NOMO-1 (cell line): ENCODE measurements around the gene CD36.
"Not testable (repeated sequence)": the region's sequence is repeated elsewhere in the genome, so short reads cannot be mapped to it uniquely, and the experiment has no call there.

Experiments used
- DNase-seq, 2 experiments: peaks; one replicate each; lab custom pipeline; 2025; ENCODE audit not compliant: unreplicated experiment in 2 of 2; lab: John Stamatoyannopoulos, UW

CD36 gene

DNA sequence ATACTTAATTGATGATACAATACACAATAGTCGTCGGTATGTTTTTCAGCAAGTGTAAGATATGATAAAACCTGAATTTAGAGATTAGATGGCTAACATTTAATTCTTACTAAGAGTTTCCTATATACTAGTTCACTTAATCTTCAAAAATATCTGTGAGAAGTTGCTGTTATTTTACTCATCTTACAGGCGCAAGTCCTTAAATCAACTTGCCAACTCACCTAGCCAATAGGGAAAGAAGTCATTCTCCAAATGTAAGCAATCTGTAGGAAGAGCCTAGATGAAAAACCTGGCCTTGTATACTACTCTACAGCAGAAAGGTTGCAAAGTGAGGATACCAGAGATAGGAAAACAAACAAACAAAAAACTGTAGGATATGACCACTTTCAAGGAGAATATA, 10.6 kb downstream of the CD36 start:
- DNase-seq: no peak

GRCh38 chr7:80650030-80650429, 11.6 kb downstream of the CD36 start:
- no peak for DNase-seq

DNA sequence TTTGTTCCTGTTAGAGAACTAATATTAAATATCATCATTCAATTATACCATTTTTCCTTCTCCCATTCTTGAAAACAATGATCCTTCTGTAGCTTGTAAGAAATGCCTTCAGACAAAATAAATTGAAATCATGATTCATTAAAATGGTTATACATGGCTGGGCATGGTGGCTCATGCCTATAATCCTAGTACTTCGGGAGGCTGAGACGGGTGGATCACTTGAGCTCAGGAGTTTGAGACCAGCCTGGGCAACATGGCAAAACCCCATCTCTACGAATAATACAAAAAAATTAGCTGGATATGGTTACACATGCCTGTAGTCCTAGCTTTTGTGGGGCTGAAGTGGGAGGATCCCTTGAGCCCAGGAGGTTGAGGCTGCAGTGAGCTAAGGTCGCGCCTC, 13.0 kb downstream of the CD36 start:
- DNase-seq: no peak

GRCh38 chr7:80653244-80653643, 14.8 kb downstream of the CD36 start:
- DNase-seq: no peak

DNA sequence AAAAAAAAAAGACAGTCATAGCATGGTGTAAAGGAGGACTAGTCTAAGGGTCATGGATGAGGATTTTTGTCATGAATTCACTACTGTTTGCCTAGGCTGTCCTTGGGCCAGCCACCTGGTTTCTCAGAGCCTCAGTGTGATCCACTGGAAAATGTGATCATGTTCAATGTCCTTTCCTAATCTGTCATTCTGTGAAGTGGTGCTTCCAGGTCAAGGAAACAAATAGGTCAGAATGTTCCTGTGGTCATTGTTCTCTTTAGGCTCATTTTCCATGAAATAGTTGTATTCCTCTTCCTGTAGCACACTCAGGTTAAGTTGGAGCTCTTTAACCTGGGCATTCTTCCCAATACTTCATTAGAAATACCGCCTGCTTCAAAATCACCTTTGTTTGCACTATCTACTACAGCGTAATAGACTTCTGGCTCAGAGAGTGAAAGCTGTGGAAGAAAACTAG, 16.5 kb downstream of the CD36 start:
- no peak for DNase-seq

GRCh38 chr7:80656029-80656428, 17.6 kb downstream of the CD36 start:
- DNase-seq: peak in 1 of 2 experiments; percentile 27

DNA sequence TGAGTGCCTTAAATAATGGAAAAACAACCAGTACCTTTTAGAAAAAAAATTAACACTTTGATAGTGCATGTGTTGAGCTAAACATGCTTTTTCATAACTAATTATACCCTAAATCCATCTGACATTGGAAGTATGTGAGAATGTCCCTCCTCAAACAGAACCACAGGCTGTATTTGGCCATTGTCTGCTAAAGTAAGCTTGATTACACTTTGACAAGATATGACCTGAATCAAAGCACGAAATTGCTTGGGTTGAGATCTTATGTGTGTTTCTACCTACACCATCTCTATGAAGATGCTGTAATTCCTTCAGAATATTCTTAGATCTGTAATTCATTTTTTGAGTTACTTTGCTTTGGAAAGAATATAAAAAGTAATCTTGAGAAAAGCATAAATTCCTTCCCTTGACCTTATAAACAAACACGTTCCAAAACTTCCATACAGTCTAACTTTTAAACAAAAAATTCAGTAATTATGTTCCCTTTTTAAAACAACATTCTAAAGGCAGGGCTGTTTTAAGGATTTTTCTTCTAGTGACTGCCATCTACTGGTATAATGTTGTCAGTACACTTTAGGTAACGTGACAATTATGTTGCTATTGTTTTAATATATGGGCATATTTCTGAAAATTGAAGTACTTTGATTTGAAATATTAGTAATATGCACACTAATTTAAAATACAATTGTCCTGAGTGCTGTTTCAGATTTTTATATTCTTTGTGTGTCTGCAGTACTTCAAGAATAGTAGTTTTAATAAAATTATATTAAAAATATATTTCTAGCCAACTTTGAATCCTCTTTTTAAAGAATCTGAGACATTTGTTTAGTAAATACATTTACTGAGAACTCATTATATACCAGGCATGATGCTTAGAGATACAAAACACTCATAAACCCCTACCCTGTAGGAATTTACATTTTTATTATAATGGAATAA, 20.9 kb downstream of the CD36 start:
- DNase-seq: peak; percentile 84 to 92

DNA sequence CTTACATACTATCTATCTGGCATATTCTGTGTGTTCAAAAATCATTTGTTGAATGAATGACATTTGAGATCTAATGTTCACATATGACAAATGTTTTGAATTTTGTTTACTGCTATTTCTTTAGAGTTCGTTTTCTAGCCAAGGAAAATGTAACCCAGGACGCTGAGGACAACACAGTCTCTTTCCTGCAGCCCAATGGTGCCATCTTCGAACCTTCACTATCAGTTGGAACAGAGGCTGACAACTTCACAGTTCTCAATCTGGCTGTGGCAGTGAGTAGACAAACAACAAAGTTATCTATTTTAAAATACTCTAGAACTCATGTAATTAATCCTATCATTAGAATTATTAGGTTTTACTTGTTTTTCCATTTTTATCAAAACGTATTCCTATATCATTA, 22.5 kb downstream of the CD36 start:
- no peak for DNase-seq

- peak; percentile 28 to 30 for DNase-seq
Measured at GRCh38 chr7:80661729-80662128, 23.3 kb downstream of the CD36 start.

DNA sequence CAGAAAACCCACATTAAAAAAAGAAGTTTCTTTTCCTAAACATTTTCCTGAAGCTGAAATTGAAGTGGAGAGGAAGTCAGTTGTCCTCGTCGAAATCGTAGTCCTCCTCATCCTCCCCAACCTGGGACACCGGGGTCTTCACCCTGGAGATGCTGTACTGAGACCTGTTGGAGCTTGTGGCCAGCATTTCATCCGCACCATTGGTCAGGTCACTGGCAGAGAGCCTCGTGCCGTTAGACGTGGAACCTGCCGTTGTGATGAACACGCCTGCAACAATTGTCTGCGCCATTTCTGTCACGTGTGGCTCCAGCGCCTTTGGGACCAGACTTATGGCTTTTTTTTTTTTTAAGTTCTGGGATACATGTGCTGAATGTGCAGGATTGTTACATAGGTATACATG, 23.8 kb downstream of the CD36 start:
- no peak for DNase-seq

DNA sequence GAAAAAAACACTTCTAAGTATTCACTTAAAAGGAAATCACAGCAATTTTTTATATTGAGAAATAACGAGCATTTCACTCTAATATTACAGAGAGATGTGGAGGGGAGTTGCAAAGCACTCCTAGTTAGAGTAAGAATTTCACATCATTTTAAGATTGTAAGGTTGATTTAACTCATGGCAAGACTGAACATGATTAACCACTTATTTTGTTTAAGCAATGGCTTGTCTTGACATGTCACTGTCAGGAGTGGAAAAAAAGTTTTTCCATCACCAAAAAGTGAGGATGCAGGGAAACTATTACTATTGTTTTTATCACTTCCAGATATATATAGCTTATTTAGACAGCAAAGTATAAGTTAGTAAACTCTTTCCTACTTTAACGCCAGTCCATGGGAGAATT, 27.1 kb downstream of the CD36 start:
- no peak for DNase-seq

GRCh38 chr7:80666376-80666775, 27.9 kb downstream of the CD36 start:
- no peak for DNase-seq

DNA sequence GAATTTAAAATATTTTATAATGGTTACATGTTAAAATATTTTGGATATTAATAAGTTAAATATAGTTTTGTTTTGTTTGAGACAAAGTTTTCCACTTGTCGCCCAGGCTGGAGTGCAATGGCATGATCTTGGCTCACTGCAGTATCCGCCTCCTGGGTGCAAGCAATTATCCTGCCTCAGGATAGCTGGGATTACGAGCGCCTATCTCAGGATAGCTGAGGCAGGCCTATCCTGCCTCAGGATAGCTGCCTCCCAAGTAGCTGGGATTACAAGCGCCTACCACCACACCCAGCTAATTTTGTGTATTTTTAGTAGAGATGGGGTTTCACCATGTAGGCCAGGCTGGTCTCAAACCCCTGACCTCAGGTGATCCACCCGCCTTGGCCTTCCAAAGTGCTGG, 30.9 kb downstream of the CD36 start:
- not testable (repeated sequence) for DNase-seq

DNA sequence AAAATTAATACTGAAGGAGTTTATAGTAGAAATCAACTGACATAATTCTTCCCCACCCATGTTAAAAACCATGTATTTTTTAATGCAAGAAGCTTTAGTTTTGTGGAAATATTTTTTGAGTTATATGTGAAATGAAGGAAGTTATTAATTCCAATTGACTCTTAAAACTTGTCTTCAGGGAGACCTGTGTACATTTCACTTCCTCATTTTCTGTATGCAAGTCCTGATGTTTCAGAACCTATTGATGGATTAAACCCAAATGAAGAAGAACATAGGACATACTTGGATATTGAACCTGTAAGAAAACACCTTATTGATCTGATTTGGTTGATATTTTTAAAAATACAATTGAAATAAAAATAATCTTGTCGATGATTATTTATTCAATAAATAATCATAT, 33.3 kb downstream of the CD36 start:
- DNase-seq: peak; percentile 10 to 92

GRCh38 chr7:80675090-80675489, 36.6 kb downstream of the CD36 start:
- DNase-seq: no peak

- DNase-seq: no peak
Measured at GRCh38 chr7:80676404-80676803, 38.0 kb downstream of the CD36 start.

- no peak for DNase-seq
Measured at GRCh38 chr7:80677629-80678028, 39.2 kb downstream of the CD36 start.

DNA sequence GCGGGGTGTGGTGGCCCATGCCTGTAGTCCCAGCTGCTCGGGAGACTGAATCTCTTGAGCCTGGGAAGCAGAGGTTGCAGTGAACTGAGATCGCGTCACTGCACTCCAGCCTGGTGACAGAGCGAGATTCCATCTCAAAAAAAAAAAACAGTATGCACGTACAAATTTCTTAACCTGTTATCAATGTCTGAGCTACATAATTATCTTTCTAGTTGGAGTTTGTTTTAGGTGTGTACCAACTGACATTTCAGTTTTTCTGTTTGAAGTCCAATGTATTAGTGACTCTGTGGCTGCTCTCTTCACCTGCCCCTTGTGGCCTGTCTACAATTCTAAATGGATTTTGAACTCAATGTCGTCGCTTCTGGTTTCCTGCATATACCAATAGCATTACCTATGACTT, 40.3 kb downstream of the CD36 start:
- DNase-seq: no peak

DNA sequence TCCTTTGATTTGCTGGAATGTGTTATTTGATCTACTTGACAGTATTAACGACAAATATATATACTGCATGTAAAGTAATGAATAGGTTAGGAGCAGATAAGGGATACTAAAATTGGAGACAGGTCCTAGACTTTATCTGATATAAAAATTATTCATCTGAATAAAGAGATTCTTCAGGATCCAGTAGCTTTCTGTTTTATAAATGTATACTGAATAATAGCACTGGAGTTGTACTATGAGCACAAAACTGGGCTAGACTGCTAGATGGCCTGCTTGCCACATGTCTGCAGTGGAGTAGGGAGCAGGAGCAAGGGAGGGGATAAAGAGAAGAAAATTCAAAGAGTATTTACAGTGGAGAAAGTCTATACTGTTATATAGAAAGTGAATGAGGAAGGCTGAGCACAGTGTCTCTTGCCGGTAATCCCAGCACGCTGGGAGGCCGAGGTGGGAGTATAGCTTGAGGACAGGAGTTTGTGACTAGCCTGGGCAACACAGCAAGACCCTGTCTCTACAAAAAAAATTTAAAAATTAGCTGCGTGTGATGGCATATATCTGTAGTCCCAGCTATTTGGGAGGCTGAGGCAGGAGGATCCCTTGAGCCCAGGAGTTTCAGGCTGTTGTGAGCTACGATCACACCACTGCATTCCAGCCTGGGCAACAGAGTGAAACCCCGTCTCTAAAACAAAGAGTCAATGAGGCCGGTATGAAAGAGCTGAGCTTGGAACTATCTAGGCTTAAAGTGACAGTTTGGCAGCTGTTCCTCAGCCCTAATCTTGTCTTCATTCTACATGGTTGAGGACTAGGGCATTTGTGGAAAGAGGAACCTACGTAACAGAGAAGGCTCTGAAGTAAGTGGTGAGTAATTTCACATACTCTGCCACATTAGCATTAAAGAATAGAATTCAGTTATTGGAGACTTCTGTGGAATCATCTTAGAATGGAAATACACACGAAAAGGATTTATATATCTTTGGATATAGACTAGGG, 41.8 kb downstream of the CD36 start:
- DNase-seq: peak; percentile 96 to 99

DNA sequence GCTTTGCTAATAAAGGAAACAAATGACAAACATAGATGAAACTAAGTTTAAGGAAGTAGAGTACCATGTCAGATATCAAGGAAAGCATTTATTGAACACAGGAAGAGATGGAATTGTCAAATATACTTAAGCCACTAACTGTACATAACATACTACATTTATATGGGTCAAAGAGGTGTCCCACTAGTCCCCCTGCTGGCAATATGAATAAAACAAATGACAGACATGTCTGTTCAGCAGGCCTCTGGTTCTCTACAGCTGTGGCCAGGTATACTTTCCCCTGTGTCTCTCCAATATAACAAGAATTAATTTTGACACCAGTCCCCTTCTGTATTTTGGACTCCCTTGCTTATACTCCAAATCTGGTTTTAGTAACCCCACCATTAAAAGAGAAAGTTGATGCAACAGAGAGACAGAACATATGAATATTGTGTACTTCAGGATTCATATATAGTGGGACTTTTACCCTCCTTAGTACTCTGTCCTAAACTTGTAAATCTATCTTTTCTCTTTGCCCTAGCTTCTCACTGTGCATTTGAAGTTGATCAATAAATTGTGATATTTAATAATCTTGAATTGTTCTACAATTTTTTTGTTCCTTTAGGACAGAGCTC, 42.9 kb downstream of the CD36 start:
- peak in 1 of 2 experiments; percentile 82 for DNase-seq

DNA sequence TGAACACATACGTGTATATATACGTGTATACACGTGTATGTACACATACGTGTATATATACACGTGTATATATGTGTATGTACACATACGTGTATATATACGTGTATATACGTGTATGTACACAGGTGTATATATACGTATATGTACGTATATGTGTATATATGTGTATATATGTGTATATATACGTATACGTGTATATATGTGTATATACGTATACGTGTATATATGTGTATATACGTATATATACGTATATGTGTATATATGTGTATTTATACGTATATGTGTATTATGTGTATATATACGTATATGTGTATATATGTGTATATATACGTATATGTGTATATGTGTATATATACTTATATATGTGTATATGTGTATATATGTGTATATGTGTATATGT, 44.3 kb downstream of the CD36 start:
- DNase-seq: no peak
